Neural crest cell (in vitro differentiated cells): Measurements from ENCODE around the gene CYGB. TPM values are rescaled to one million over a fixed set of nuclear protein-coding genes. Genes with fewer than 3 reads are reported as not detected.
A peak's percentile ranks its signal among the peaks of the same experiment; 100 is the strongest.

Experiments
- DNase-seq: peaks from one replicate; pipeline ENCODE4 v3.0.0; 2021; ENCODE audit warnings: low read depth, mixed read lengths, low spot score
- H3K27ac Mint-ChIP-seq: one replicate; pipeline ENCODE4 v1.8.0; 2021; ENCODE audit warnings: mild to moderate bottlenecking, mixed read lengths; ENCODE audit not compliant: unreplicated experiment
- H3K27me3 Mint-ChIP-seq: 2 replicates; pipeline ENCODE4 v1.8.0; 2021; ENCODE audit warnings: low read depth, mild to moderate bottlenecking, mixed read lengths
- H3K36me3 Mint-ChIP-seq: 2 replicates; pipeline ENCODE4 v1.8.0; 2021; ENCODE audit warnings: low read depth, mild to moderate bottlenecking, mixed read lengths
- H3K4me1 Mint-ChIP-seq: 2 replicates; pipeline ENCODE4 v1.8.0; 2021; ENCODE audit warnings: mixed read lengths
- H3K4me3 Mint-ChIP-seq: one replicate; pipeline ENCODE4 v1.8.0; 2021; ENCODE audit warnings: mild to moderate bottlenecking, mixed read lengths
- H3K9me3 Mint-ChIP-seq: 2 replicates; pipeline ENCODE4 v1.8.0; 2021; ENCODE audit warnings: mixed read lengths
- total RNA-seq: library from RNA; stranded (reverse); gene quantifications from 2 replicates; pipeline ENCODE4 v1.2.1, GENCODE V29; 2021
- TF ChIP-seq, protein P1 (sequence below): fragments of 200-600 bp; sonication (generic); conservative IDR thresholded peaks from 2 replicates; pipeline ENCODE4 v1.5.0; 2021; ENCODE audit warnings: antibody characterized with exemption, mild to moderate bottlenecking

CYGB gene
- total RNA-seq, 1 donor from 2014 or later: 8.7 TPM

DNA sequence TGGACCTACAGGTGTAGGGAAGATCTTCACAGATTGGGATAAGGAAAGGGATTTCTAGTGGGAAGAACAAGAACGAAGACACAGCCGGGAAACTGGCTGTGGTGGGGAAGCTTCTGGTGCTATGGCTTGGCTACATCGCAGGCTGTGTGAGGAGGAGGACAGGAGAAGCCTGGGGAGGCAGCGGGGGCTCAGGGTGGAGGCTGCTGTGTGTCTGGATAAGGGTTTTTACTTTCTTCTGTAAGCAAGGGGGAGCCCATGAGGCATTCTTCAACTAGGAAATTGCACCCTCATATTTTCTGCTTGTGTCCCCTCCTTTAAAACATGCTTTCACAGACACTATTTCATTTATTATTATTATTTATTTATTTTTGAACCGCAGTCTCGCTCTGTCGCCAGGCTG, 33.4 kb downstream of the CYGB start:
- Mint-ChIP-seq H3K27me3 (peaks cover 56% of the 10 kb centered on the region), H3K27ac (no peak overlapping the region), H3K9me3 (no peaks in the 10 kb centered on the region), H3K36me3 (no peaks in the 10 kb centered on the region), H3K4me1 (peaks cover 5% of the 10 kb centered on the region), H3K4me3 (no peak overlapping the region)
- TF ChIP-seq, protein P1, sequence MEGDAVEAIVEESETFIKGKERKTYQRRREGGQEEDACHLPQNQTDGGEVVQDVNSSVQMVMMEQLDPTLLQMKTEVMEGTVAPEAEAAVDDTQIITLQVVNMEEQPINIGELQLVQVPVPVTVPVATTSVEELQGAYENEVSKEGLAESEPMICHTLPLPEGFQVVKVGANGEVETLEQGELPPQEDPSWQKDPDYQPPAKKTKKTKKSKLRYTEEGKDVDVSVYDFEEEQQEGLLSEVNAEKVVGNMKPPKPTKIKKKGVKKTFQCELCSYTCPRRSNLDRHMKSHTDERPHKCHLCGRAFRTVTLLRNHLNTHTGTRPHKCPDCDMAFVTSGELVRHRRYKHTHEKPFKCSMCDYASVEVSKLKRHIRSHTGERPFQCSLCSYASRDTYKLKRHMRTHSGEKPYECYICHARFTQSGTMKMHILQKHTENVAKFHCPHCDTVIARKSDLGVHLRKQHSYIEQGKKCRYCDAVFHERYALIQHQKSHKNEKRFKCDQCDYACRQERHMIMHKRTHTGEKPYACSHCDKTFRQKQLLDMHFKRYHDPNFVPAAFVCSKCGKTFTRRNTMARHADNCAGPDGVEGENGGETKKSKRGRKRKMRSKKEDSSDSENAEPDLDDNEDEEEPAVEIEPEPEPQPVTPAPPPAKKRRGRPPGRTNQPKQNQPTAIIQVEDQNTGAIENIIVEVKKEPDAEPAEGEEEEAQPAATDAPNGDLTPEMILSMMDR: no peak
- no peak for DNase-seq

DNA sequence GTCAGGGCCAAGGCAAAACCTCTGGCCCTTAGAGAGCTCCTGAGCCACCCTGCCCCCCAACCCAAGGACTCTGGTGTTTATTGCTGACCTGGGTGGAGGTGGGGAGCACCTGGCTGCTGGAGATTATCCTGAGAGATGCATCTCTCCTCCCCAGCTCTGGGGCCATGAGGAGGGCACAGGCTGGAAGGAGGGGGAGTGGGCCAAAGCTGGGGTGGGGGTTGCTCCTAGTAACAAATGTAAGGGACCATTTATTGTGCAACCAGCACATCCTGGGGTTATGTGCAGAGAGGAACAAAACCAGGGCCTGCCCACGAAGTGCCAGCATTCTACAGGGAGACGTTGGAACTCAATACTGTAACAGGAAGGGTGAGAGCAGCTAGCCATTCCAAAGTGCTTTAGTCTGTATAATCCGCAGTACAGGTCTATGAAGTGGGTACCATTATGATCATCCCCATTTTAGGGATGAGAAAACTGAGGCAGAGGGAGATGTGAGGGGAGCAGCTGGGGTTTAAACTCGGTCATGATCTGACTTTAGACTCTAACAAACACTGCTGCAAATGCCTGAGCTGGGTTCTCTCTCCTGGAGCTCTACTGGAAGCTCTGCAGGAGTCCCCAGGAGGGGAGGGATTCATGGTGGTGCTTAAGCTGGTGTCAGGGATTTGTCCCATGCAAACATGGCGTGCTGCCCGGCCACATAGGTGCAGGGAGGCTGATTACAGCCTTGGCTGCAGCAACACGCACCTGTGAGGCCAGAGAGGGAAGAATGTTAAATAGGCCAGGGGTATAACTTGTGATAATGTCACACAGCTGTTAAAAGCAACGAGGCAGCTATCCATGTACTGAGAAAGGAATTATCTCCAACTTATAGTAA, 34.9 kb downstream of the CYGB start:
- Mint-ChIP-seq H3K4me3 (peak overlapping the region; percentile 36), H3K27ac (no peak overlapping the region), H3K9me3 (no peaks in the 10 kb centered on the region), H3K36me3 (no peaks in the 10 kb centered on the region), H3K27me3 (peaks cover 56% of the 10 kb centered on the region), H3K4me1 (peaks cover 17% of the 10 kb centered on the region)
- DNase-seq: no peak
- TF ChIP-seq, protein P1: no peak

DNA sequence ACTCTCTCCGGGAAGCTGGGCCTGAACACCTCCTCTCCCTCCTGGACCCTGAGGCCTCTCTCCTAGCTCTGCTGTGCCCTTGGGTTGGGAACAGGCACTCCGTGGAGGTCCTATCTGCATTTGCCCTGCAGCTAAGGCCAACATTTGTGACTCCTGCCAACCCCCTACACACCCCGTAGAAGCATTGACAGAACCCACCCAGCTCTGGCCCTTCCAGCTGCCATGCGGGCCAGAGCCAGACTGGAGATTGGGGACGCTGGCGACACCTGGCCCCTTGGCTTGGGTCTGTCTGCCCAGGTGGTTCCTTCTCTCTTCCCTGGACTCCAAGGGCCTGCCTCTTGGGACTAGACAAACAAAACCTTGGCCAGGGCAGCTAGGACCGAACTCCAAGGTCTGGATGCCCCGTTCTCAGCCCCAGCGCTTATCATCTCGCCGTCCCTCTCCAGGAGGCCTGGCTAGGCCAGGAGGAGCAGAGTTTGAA, 35.6 kb downstream of the CYGB start:
- H3K36me3 Mint-ChIP-seq: no peaks in the 10 kb centered on the region
- peaks cover 17% of the 10 kb centered on the region for H3K4me1 Mint-ChIP-seq
- H3K4me3 Mint-ChIP-seq: peak overlapping the region; percentile 88
- TF ChIP-seq, protein P1: no peak
- no peaks in the 10 kb centered on the region for H3K9me3 Mint-ChIP-seq
- H3K27ac Mint-ChIP-seq: no peak overlapping the region
- peaks cover 54% of the 10 kb centered on the region for H3K27me3 Mint-ChIP-seq
- DNase-seq: no peak

DNA sequence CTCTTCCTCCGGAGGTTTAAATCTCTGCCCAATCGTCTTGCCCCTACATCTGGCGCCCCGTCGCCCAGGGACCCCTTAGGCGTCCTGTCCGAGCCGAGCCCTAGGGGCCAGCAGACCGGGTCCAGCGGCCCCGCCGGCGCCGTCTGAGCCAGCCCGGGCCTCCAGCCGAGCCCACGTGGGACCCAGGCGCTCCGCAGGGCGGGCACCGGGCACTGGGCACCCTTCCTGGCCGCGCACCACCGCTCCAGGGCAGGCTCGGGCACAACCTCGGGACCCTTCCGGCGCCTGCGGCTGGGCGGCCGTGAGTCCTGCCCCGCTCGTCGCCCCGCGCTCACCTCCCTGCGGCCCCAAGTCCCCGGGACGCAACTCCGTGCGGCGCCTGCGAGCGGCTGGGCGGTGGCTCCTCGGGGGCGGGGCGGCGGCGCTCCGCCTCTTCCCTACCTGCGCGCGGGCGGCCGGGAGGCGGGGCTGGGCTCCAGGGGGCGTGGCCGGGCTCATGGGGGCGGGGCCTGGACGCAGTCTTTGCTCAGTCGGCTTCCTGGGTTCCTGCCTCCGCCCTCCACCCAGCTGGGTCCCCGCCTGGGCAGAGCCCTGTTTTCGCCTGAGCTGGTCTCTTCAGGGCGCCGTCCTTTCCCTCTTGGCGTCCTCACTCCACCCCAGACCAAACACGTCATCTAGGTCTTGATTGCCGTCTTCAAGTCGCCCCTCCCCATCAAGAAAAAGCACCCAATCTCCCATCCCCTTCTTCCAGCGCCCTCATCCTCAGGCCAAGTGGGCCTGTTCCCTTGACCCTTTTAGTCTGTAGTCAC, 36.3 kb downstream of the CYGB start, which contains the start of gene RHBDF2:
Gene RHBDF2 (minus strand): TSS at position 406 of the 809 bp plus-strand sequence. CDS start 19,899 bp downstream, outside the sequence.
- H3K27me3 Mint-ChIP-seq: peaks cover 49% of the 10 kb centered on the region
- DNase-seq: peak; percentile 71
- H3K4me3 Mint-ChIP-seq: peak within 1 kb of the TSS; percentile 88
- peak within 1 kb of the TSS; percentile 83 for H3K27ac Mint-ChIP-seq
- TF ChIP-seq, protein P1: no peak
- H3K36me3 Mint-ChIP-seq: no peaks in the 10 kb centered on the region
- no peaks in the 10 kb centered on the region for H3K9me3 Mint-ChIP-seq
- peaks cover 17% of the 10 kb centered on the region for H3K4me1 Mint-ChIP-seq

DNA sequence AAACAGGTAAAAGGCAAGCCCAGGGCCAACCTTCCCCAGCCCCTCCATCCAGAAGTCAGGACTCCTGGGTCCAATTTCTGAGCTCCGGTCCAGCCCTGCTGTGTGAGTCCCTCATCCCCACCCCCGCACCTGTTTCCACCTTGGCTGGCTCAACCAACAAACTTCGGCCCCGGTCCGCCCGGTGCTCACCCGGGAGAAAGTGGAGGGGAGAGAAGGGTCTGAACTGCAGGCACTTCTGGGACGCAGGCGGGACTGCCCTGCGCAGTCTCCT, 36.8 kb downstream of the CYGB start:
- peak overlapping the region; percentile 76 for H3K4me3 Mint-ChIP-seq
- no peak for DNase-seq
- TF ChIP-seq, protein P1: no peak
- peaks cover 17% of the 10 kb centered on the region for H3K4me1 Mint-ChIP-seq
- peaks cover 52% of the 10 kb centered on the region for H3K27me3 Mint-ChIP-seq
- H3K36me3 Mint-ChIP-seq: no peaks in the 10 kb centered on the region
- no peak overlapping the region for H3K27ac Mint-ChIP-seq
- H3K9me3 Mint-ChIP-seq: no peaks in the 10 kb centered on the region
